Ascending aorta (tissue), 2 donors: Measurements from ENCODE around the gene GALNT15. TPM values are rescaled to one million over a fixed set of nuclear protein-coding genes. Genes with fewer than 3 reads are reported as not detected.
A peak's percentile ranks its signal among the peaks of the same experiment; 100 is the strongest.

Source experiments
- DNase-seq, 2 donors: peaks; one replicate each; pipeline ENCODE4 v3.0.0-alpha.2; 2019; ENCODE audit warnings: low spot score in 2 of 2
- H3K27ac ChIP-seq, 2 donors: fragments of 200-600 bp; sonication (generic); one replicate each; pipeline ENCODE4 v1.5.1; 2016 to 2017; ENCODE audit warnings: mild to moderate bottlenecking in 1 of 2
- H3K27me3 ChIP-seq: fragments of 200-600 bp; sonication (generic); one replicate; pipeline ENCODE4 v1.5.1; 2017
- H3K36me3 ChIP-seq, 2 donors: fragments of 200-600 bp; sonication (generic); one replicate each; pipeline ENCODE4 v1.5.1; 2016
- H3K4me1 ChIP-seq, 2 donors: fragments of 200-600 bp; sonication (generic); one replicate each; pipeline ENCODE4 v1.5.1; 2016 to 2017; ENCODE audit warnings: mild to moderate bottlenecking in 1 of 2
- H3K4me3 ChIP-seq, 2 donors: fragments of 200-600 bp; sonication (generic); one replicate each; pipeline ENCODE4 v1.5.1; 2016 to 2017; ENCODE audit warnings: mild to moderate bottlenecking in 1 of 2
- H3K9me3 ChIP-seq, 2 donors: fragments of 200-600 bp; sonication (generic); one replicate each; pipeline ENCODE4 v1.5.1; 2016
- CTCF ChIP-seq, 3 experiments: fragments of 200-600 bp in 2 of 3; fragments of 450-650 bp in 1 of 3; sonication (generic) in 2 of 3; IDR thresholded peaks; one replicate each; pipeline ENCODE4 v1.5.1; 2016 to 2019; ENCODE audit warnings: antibody characterized with exemption in 3 of 3, mild to moderate bottlenecking in 1 of 3, moderate library complexity in 1 of 3
- intact Hi-C: fragments of 100-400 bp; cut with DNase I; formaldehyde crosslinking; loops from one replicate; pipeline ENCODE4 v1.15.1; 2023
- total RNA-seq: library from RNA; depleted of rRNA; stranded (reverse); fragments of >200 nt; gene quantifications from one replicate; pipeline ENCODE4 v1.1.0, GENCODE V29; 2016

The GALNT15 gene
- total RNA-seq, 1 donor from 2014 or later = 222 TPM

GRCh38 chr3:16236856-16237393, 62.4 kb downstream of the GALNT15 start:
- intact Hi-C loops = no loop called here
- peak overlapping the region in 1 of 2 donors; percentile 1 for H3K27ac ChIP-seq

GRCh38 chr3:16239086-16239770, 64.7 kb downstream of the GALNT15 start:
- no peak for TF ChIP-seq CTCF (IDR thresholded peaks at IDR 0.05)
- H3K4me3 ChIP-seq = no peak overlapping the region
- no peaks in the 10 kb centered on the region for H3K36me3 ChIP-seq
- no peaks in the 10 kb centered on the region for H3K27me3 ChIP-seq
- no peaks in the 10 kb centered on the region for H3K9me3 ChIP-seq
- H3K27ac ChIP-seq = no peak overlapping the region
- intact Hi-C loops = no loop called here
- DNase-seq = no peak
- peaks cover 0 to 5% of the 10 kb centered on the region in 2 donors for H3K4me1 ChIP-seq

More at GRCh38 chr3:16236856-16237393, 62.4 kb downstream of the GALNT15 start:
- no peaks in the 10 kb centered on the region for H3K4me1 ChIP-seq
- TF ChIP-seq CTCF (IDR thresholded peaks at IDR 0.05) = no peak
- no peaks in the 10 kb centered on the region for H3K27me3 ChIP-seq
- no peaks in the 10 kb centered on the region for H3K36me3 ChIP-seq
- H3K4me3 ChIP-seq = no peak overlapping the region
- DNase-seq = no peak
- H3K9me3 ChIP-seq = no peaks in the 10 kb centered on the region

- TF ChIP-seq CTCF (IDR thresholded peaks at IDR 0.05) = no peak
- Histone ChIP-seq H3K4me1 (peaks cover 0 to 10% of the 10 kb centered on the region in 2 donors), H3K9me3 (no peaks in the 10 kb centered on the region), H3K36me3 (no peaks in the 10 kb centered on the region), H3K27me3 (no peaks in the 10 kb centered on the region), H3K27ac (no peak overlapping the region), H3K4me3 (no peak overlapping the region)
- DNase-seq = no peak
- intact Hi-C loops = no loop called here
Measured at GRCh38 chr3:16239780-16240179, 65.3 kb downstream of the GALNT15 start.

- DNase-seq = no peak
- H3K27ac ChIP-seq = no peak overlapping the region
- peaks cover 0 to 14% of the 10 kb centered on the region in 2 donors for H3K4me1 ChIP-seq
- no peaks in the 10 kb centered on the region for H3K27me3 ChIP-seq
- H3K9me3 ChIP-seq = no peaks in the 10 kb centered on the region
- no peak overlapping the region for H3K4me3 ChIP-seq
- TF ChIP-seq CTCF (IDR thresholded peaks at IDR 0.05) = no peak
- H3K36me3 ChIP-seq = no peaks in the 10 kb centered on the region
- intact Hi-C loops = no loop called here
Measured at GRCh38 chr3:16240229-16241023, 65.9 kb downstream of the GALNT15 start.

- intact Hi-C loops = no loop called here
- Histone ChIP-seq H3K4me3 (no peak overlapping the region), H3K27ac (no peak overlapping the region), H3K9me3 (no peaks in the 10 kb centered on the region), H3K36me3 (no peaks in the 10 kb centered on the region), H3K27me3 (no peaks in the 10 kb centered on the region), H3K4me1 (peaks cover 0 to 14% of the 10 kb centered on the region in 2 donors)
- no peak for TF ChIP-seq CTCF (IDR thresholded peaks at IDR 0.05)
- DNase-seq = no peak
Measured at GRCh38 chr3:16241225-16241624, 66.7 kb downstream of the GALNT15 start.
